Sigmoid colon (tissue), 4 donors: ENCODE results near the gene HMGCS1.

Experiments
- EP300 ChIP-seq, 4 donors: sonication (generic); formaldehyde crosslinking; IDR thresholded peaks; one replicate each; pipeline ENCODE4 v1.6.1; 2017; ENCODE audit warnings: antibody characterized with exemption in 4 of 4
- POLR2A ChIP-seq, 2 donors: fragments of 450-650 bp; IDR thresholded peaks; one replicate each; pipeline ENCODE4 v1.6.1; 2016; ENCODE audit warnings: antibody characterized with exemption in 2 of 2, mild to moderate bottlenecking in 2 of 2, moderate library complexity in 2 of 2
- POLR2AphosphoS5 ChIP-seq, 4 donors: sonication (generic); formaldehyde crosslinking; IDR thresholded peaks; one replicate each; pipeline ENCODE4 v1.6.1; 2017; ENCODE audit warnings: antibody characterized with exemption in 4 of 4
- TF ChIP-seq, protein P1 (sequence below), 4 experiments: fragments of 450-650 bp in 3 of 4; fragments of 200-600 bp in 1 of 4; IDR thresholded peaks; one replicate each; pipeline ENCODE4 v1.5.1; 2016 to 2019; ENCODE audit warnings: antibody characterized with exemption in 4 of 4, mild to moderate bottlenecking in 3 of 4, moderate library complexity in 2 of 4

- TF ChIP-seq POLR2AphosphoS5 (IDR thresholded peaks at IDR 0.05) = no peak
- TF ChIP-seq, protein P1, sequence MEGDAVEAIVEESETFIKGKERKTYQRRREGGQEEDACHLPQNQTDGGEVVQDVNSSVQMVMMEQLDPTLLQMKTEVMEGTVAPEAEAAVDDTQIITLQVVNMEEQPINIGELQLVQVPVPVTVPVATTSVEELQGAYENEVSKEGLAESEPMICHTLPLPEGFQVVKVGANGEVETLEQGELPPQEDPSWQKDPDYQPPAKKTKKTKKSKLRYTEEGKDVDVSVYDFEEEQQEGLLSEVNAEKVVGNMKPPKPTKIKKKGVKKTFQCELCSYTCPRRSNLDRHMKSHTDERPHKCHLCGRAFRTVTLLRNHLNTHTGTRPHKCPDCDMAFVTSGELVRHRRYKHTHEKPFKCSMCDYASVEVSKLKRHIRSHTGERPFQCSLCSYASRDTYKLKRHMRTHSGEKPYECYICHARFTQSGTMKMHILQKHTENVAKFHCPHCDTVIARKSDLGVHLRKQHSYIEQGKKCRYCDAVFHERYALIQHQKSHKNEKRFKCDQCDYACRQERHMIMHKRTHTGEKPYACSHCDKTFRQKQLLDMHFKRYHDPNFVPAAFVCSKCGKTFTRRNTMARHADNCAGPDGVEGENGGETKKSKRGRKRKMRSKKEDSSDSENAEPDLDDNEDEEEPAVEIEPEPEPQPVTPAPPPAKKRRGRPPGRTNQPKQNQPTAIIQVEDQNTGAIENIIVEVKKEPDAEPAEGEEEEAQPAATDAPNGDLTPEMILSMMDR (IDR thresholded peaks at IDR 0.05) = no peak
- TF ChIP-seq POLR2A (IDR thresholded peaks at IDR 0.05) = no peak
- TF ChIP-seq EP300 (IDR thresholded peaks at IDR 0.05) = no peak
Measured at GRCh38 chr5:43352915-43353314, 39.7 kb upstream of the HMGCS1 start.
